ENCODE data around the gene MC1R.

DNA sequence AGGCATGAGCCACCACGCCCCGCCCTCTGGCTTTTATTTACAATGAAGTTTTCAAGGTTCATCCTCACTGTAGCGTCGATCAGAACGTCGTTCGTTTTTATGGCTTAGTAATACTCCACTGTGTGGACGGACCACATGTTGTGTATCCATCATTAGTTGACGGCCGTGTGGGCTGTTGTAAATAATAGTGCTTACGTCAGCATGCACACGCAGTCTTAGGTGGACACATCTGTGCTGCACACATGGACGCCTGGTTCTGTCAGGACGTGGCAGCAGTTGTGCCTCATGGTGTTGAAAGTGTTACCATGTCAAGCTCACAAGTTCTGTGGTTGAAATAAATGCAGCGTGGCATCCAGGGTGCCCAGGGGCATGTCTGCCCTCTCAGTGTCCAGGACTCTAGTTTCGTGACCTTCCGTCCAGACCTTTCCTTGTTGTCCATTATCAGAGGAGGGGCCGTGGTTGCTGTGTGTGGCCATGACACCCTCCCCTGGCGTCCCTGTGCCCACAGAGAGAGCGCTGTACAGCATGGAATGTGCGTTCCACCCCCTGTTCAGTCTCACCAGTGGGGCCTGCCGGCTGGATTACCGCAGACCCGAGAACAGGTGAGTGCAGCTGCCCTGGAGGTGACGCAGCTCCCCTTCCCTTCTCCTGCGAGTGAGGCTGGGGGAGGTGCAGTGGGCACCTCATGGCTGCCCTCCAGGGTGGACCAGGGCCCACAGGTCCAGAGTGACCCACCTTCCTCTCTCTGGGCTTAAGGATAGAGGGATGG is 23.0 kb upstream of the MC1R start:
- TF ChIP-seq, protein P1, sequence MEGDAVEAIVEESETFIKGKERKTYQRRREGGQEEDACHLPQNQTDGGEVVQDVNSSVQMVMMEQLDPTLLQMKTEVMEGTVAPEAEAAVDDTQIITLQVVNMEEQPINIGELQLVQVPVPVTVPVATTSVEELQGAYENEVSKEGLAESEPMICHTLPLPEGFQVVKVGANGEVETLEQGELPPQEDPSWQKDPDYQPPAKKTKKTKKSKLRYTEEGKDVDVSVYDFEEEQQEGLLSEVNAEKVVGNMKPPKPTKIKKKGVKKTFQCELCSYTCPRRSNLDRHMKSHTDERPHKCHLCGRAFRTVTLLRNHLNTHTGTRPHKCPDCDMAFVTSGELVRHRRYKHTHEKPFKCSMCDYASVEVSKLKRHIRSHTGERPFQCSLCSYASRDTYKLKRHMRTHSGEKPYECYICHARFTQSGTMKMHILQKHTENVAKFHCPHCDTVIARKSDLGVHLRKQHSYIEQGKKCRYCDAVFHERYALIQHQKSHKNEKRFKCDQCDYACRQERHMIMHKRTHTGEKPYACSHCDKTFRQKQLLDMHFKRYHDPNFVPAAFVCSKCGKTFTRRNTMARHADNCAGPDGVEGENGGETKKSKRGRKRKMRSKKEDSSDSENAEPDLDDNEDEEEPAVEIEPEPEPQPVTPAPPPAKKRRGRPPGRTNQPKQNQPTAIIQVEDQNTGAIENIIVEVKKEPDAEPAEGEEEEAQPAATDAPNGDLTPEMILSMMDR (IDR thresholded peaks at IDR 0.05; ENCODE audit: control extremely low read depth in 1 of 3, insufficient read depth in 1 of 3, low read depth in 1 of 3, low read length in 3 of 3): no peak
- TF ChIP-seq EZH2 (IDR thresholded peaks at IDR 0.05; ENCODE audit: low read depth, low read length, severe bottlenecking) (no peak), POLR2AphosphoS5 (IDR thresholded peaks at IDR 0.05; ENCODE audit: low read depth, low read length) (no peak), SP1 (IDR thresholded peaks at IDR 0.05; ENCODE audit: low read depth, low read length) (no peak)
